ENCODE results near the gene NPBWR2.

GRCh38 chr20:64142590-64142989, 35.2 kb upstream of the NPBWR2 start:
- TF ChIP-seq CTCF (conservative IDR thresholded peaks at IDR 0.05) (no peak), ZFX (IDR thresholded peaks at IDR 0.05) (no peak)
